Measurements from ENCODE around the gene CSTF3. TPM values are rescaled to one million over a fixed set of nuclear protein-coding genes. Genes with fewer than 3 reads are reported as not detected.
"Not testable (repeated sequence)": the region's sequence is repeated elsewhere in the genome, so short reads cannot be mapped to it uniquely, and the experiment has no call there.

Gene CSTF3
- total and polyA plus RNA-seq, 7 experiments from 2014 or later: 14.6 to 38.6 (median 23.7) TPM

DNA sequence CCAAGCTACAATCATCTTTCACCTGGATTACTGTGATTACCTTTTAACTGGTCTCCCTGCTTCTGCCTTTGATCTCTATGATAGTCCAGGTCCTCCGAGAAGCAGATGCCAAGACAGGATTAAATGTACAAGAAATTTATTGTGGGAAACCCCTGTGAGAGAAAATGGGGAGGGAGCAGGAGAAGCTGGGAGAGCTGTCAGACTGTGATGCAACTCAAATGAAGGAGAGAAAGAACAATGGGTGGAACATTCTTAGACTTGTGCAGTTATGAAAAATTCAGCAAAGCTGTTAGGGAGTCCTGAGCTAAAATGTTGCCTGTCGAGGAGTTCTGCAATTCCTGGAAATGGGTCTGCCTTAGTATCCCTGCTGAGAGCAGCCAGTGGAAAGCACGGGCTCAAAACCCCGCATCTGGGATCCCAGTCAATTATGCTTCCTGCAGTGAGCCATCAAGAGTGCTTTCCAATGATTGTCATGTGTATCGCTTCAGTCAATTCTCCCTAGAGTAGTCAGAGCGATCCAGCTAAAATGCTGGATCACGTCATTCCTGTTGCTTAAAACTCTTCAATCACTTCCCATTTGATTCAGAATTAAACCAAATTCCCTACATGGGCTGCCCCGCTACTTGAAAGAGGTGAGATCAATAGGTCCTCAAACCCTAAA lies 16.5 kb upstream of the CSTF3 start:
- DNase-seq (no peak), ATAC-seq (no peak)
- peaks cover 0 to 11% (median 0%) of the 10 kb centered on the region in 11 donors for H3K9me3 Mint-ChIP-seq
- no peaks in the 10 kb centered on the region for H3K27me3 ChIP-seq (ENCODE audit: control insufficient read depth in 2 of 2, insufficient read depth in 2 of 2, low read length in 2 of 2)
- no peaks in the 10 kb centered on the region for H3K36me3 ChIP-seq (ENCODE audit: control insufficient read depth in 2 of 3, insufficient read depth in 3 of 3, low read length in 3 of 3)
- CTCF ChIA-PET: interaction anchor here (1.2 kb wide), 1 partner anchor 11 kb away, joined by 3 read pairs; no protein-coding TSS in a partner anchor
- H3K27me3 Mint-ChIP-seq: no peaks in the 10 kb centered on the region
- POLR2A ChIA-PET: no interaction called here
- peaks cover 0 to 13% (median 0%) of the 10 kb centered on the region in 5 donors for H3K36me3 Mint-ChIP-seq
- intact Hi-C loops (cut with micrococcal nuclease): no loop called here
- no peak overlapping the region for H3K4me3 Mint-ChIP-seq
- H3K4me3 ChIP-seq (ENCODE audit: low read length): no peak overlapping the region
- H3K9me3 ChIP-seq (ENCODE audit: control insufficient read depth in 2 of 3, low read length in 3 of 3): no peaks in the 10 kb centered on the region
- no peak overlapping the region for H3K27ac ChIP-seq (ENCODE audit: low read depth, low read length)
- H3K27ac Mint-ChIP-seq: no peak overlapping the region
- peaks cover 6 to 20% (median 10%) of the 10 kb centered on the region in 7 donors for H3K4me1 Mint-ChIP-seq
- no peaks in the 10 kb centered on the region for H3K4me1 ChIP-seq (ENCODE audit: control insufficient read depth in 2 of 2, insufficient read depth in 2 of 2, low read length in 2 of 2)

DNA sequence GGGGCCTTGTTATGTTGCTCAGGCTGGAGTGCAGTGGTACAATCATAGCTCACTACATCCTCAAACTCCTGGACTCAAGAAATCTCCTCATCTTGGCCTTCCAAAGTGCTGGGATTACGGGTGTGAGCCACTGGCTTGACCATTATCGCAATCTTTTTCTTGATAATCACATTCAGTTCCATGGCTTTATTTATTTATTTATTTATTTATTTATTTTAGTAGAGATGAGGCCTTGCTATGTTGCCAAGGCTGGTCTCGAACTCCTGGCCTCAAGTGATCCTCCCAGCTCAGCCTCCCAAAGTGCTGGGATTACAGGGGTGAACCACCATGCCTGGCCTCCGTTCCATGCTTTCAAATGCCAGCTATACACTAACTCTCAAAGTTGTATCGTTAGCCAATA lies 15.5 kb upstream of the CSTF3 start:
- POLR2A ChIA-PET; H3K27me3 Mint-ChIP-seq; ATAC-seq; H3K36me3 ChIP-seq (ENCODE audit: control insufficient read depth in 2 of 3, insufficient read depth in 3 of 3, low read length in 3 of 3); H3K27ac ChIP-seq (ENCODE audit: low read depth, low read length); H3K27me3 ChIP-seq (ENCODE audit: control insufficient read depth in 2 of 2, insufficient read depth in 2 of 2, low read length in 2 of 2); H3K4me1 ChIP-seq (ENCODE audit: control insufficient read depth in 2 of 2, insufficient read depth in 2 of 2, low read length in 2 of 2); H3K4me3 ChIP-seq (ENCODE audit: low read length); H3K9me3 ChIP-seq (ENCODE audit: control insufficient read depth in 2 of 3, low read length in 3 of 3); H3K27ac Mint-ChIP-seq; H3K4me3 Mint-ChIP-seq; DNase-seq; intact Hi-C loops (cut with micrococcal nuclease): not testable (repeated sequence)
- Mint-ChIP-seq H3K4me1 (peaks cover 6 to 20% (median 10%) of the 10 kb centered on the region in 7 donors), H3K36me3 (peaks cover 0 to 13% (median 0%) of the 10 kb centered on the region in 5 donors), H3K9me3 (peaks cover 0 to 11% (median 0%) of the 10 kb centered on the region in 11 donors)
- CTCF ChIA-PET: interaction anchor here (1.2 kb wide), 1 partner anchor 10 kb away, joined by 3 read pairs; no protein-coding TSS in a partner anchor

DNA sequence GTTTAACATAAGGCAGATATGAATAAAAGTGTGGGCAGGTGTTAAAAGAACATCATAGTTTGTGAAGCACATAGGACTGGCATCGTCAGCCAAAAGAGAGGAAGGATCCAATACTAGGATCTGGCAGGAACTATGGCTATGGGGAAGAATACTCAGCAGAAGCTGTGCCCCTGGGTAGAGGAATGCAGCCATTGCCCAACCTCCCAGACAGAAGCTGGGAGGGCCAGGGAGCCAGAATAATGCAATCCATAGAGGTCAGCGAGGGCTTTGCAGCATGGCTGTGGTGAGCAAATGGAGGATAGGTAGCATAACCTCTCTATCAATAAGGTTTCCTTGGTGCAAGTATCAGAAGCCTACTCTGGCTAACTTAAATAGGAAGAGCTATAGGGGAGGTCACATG lies 11.7 kb upstream of the CSTF3 start:
- H3K4me1 ChIP-seq (ENCODE audit: control insufficient read depth in 2 of 2, insufficient read depth in 2 of 2, low read length in 2 of 2): no peaks in the 10 kb centered on the region
- no peaks in the 10 kb centered on the region for H3K9me3 ChIP-seq (ENCODE audit: control insufficient read depth in 2 of 3, low read length in 3 of 3)
- H3K4me1 Mint-ChIP-seq: peaks cover 0 to 3% (median 0%) of the 10 kb centered on the region in 7 donors
- ATAC-seq: no peak
- no peaks in the 10 kb centered on the region for H3K27me3 ChIP-seq (ENCODE audit: control insufficient read depth in 2 of 2, insufficient read depth in 2 of 2, low read length in 2 of 2)
- no peak overlapping the region for H3K27ac Mint-ChIP-seq
- H3K27ac ChIP-seq (ENCODE audit: low read depth, low read length): no peak overlapping the region
- no peaks in the 10 kb centered on the region for H3K36me3 ChIP-seq (ENCODE audit: control insufficient read depth in 2 of 3, insufficient read depth in 3 of 3, low read length in 3 of 3)
- no peak overlapping the region for H3K4me3 Mint-ChIP-seq
- intact Hi-C loops (cut with micrococcal nuclease): no loop called here
- no peak overlapping the region for H3K4me3 ChIP-seq (ENCODE audit: low read length)
- peaks cover 0 to 7% (median 0%) of the 10 kb centered on the region in 5 donors for H3K36me3 Mint-ChIP-seq
- no peaks in the 10 kb centered on the region for H3K27me3 Mint-ChIP-seq
- ChIA-PET CTCF (interaction anchor here (0.5 to 0.6 kb wide), 2 partner anchors 19 to 23 kb away, joined by 4 to 7 read pairs; no protein-coding TSS in a partner anchor), POLR2A (interaction anchor here (0.6 kb wide), 1 partner anchor 146 kb away, joined by 3 read pairs; no protein-coding TSS in a partner anchor)
- DNase-seq: no peak
- H3K9me3 Mint-ChIP-seq: peaks cover 0 to 3% (median 0%) of the 10 kb centered on the region in 11 donors

DNA sequence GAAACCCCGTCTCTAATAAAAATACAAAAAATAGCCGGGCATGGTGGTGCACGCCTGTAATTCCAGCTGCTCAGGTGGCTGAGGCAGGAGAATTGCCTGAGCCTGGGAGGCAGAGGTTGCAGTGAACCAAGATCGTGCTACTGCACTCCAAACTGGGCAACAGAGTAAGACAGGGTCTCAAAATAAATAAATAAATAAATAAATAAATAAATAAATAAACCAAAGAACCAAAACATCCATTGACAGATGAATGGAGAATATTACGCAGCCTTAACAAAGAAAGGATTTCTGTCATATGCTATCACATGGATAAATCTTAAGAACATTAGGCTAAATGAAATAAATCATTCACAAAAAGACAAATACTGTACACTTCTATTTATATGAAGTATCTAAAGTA lies 11.1 kb upstream of the CSTF3 start:
- intact Hi-C loops (cut with micrococcal nuclease): no loop called here
- H3K36me3 ChIP-seq (ENCODE audit: control insufficient read depth in 2 of 3, insufficient read depth in 3 of 3, low read length in 3 of 3): no peaks in the 10 kb centered on the region
- Mint-ChIP-seq H3K27me3 (no peaks in the 10 kb centered on the region), H3K4me1 (peaks cover 0 to 3% (median 0%) of the 10 kb centered on the region in 7 donors), H3K4me3 (no peak overlapping the region), H3K36me3 (peaks cover 0 to 3% (median 0%) of the 10 kb centered on the region in 5 donors), H3K27ac (no peak overlapping the region), H3K9me3 (peaks cover 0 to 2% (median 0%) of the 10 kb centered on the region in 11 donors)
- DNase-seq (no peak), ATAC-seq (no peak)
- no peaks in the 10 kb centered on the region for H3K27me3 ChIP-seq (ENCODE audit: control insufficient read depth in 2 of 2, insufficient read depth in 2 of 2, low read length in 2 of 2)
- H3K4me3 ChIP-seq (ENCODE audit: low read length): no peak overlapping the region
- no peak overlapping the region for H3K27ac ChIP-seq (ENCODE audit: low read depth, low read length)
- no peaks in the 10 kb centered on the region for H3K4me1 ChIP-seq (ENCODE audit: control insufficient read depth in 2 of 2, insufficient read depth in 2 of 2, low read length in 2 of 2)
- H3K9me3 ChIP-seq (ENCODE audit: control insufficient read depth in 2 of 3, low read length in 3 of 3): no peaks in the 10 kb centered on the region
- ChIA-PET POLR2A (no interaction called here), CTCF (interaction anchor here (0.7 kb wide), 1 partner anchor 116 kb away, joined by 3 read pairs; no protein-coding TSS in a partner anchor)

DNA sequence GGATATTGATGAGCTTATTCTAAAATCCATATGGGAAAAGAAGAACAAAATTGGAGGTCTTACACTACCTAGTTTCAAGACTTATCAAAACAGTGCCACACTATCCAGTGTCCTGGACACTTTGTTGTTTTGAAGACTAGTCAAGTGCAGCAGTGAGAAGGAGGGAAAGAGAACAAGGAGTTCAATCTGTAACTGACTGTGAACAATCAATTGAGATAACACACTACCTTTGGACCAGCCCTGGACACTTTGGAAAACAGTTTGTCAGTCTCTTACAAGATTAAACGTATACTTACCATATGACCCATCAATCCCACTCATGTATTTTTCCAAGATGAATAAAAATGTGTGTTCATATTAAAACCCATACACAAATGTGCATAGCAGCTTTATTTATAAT lies 10.0 kb upstream of the CSTF3 start:
- ATAC-seq (no peak), DNase-seq (no peak)
- Mint-ChIP-seq H3K4me1 (peaks cover 0 to 3% (median 0%) of the 10 kb centered on the region in 7 donors), H3K9me3 (peaks cover 0 to 2% (median 0%) of the 10 kb centered on the region in 11 donors), H3K27me3 (no peaks in the 10 kb centered on the region), H3K36me3 (peaks cover 0 to 2% (median 0%) of the 10 kb centered on the region in 5 donors), H3K4me3 (no peak overlapping the region), H3K27ac (no peak overlapping the region)
- H3K4me3 ChIP-seq (ENCODE audit: low read length): no peak overlapping the region
- intact Hi-C loops (cut with micrococcal nuclease): no loop called here
- ChIA-PET CTCF (no interaction called here), POLR2A (interaction anchor here (0.7 kb wide), 1 partner anchor 49 kb away, joined by 3 read pairs; no protein-coding TSS in a partner anchor)
- no peaks in the 10 kb centered on the region for H3K9me3 ChIP-seq (ENCODE audit: control insufficient read depth in 2 of 3, low read length in 3 of 3)
- no peaks in the 10 kb centered on the region for H3K36me3 ChIP-seq (ENCODE audit: control insufficient read depth in 2 of 3, insufficient read depth in 3 of 3, low read length in 3 of 3)
- H3K4me1 ChIP-seq (ENCODE audit: control insufficient read depth in 2 of 2, insufficient read depth in 2 of 2, low read length in 2 of 2): no peaks in the 10 kb centered on the region
- H3K27ac ChIP-seq (ENCODE audit: low read depth, low read length): no peak overlapping the region
- no peaks in the 10 kb centered on the region for H3K27me3 ChIP-seq (ENCODE audit: control insufficient read depth in 2 of 2, insufficient read depth in 2 of 2, low read length in 2 of 2)

DNA sequence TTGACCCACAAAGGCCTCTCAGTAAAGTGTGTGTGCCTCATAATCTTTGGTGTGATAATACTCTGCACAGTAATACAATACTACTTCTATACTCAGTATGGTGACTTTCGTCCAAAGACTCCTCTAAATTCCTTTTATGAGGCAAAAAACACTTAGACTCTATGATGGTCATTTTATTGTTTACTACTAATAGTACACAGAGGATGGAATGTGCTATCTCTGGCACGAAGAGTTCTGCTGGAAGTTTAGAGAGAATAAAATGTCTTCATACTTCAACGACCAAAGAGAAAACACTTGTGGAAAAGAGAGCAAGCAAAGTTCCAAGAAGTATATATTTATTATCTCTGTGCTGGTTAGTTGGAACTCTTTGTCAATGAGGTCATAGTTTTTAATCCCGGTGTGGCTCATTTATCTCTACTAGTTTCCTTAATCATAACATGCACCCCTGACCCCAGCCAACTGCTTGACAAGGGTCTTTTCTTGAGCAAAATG lies 7.5 kb upstream of the CSTF3 start:
- H3K36me3 ChIP-seq (ENCODE audit: control insufficient read depth in 2 of 3, insufficient read depth in 3 of 3, low read length in 3 of 3): no peaks in the 10 kb centered on the region
- ChIA-PET CTCF (no interaction called here), POLR2A (no interaction called here)
- Mint-ChIP-seq H3K36me3 (no peaks in the 10 kb centered on the region), H3K4me1 (no peaks in the 10 kb centered on the region), H3K27ac (no peak overlapping the region), H3K9me3 (no peaks in the 10 kb centered on the region), H3K27me3 (no peaks in the 10 kb centered on the region), H3K4me3 (no peak overlapping the region)
- no peak for ATAC-seq
- intact Hi-C loops (cut with micrococcal nuclease): loop anchor here in 1 of 2 donors (10.0 kb wide), 1 partner anchor 376 kb away; no protein-coding TSS in a partner anchor
- no peak overlapping the region for H3K27ac ChIP-seq (ENCODE audit: low read depth, low read length)
- no peaks in the 10 kb centered on the region for H3K27me3 ChIP-seq (ENCODE audit: control insufficient read depth in 2 of 2, insufficient read depth in 2 of 2, low read length in 2 of 2)
- H3K9me3 ChIP-seq (ENCODE audit: control insufficient read depth in 2 of 3, low read length in 3 of 3): no peaks in the 10 kb centered on the region
- no peak overlapping the region for H3K4me3 ChIP-seq (ENCODE audit: low read length)
- no peak for DNase-seq
- no peaks in the 10 kb centered on the region for H3K4me1 ChIP-seq (ENCODE audit: control insufficient read depth in 2 of 2, insufficient read depth in 2 of 2, low read length in 2 of 2)
